T-helper 2 cell (primary cell): Measurements from ENCODE around the gene PIPOX.

ENCODE experiments used
- DNase-seq, 5 experiments: peaks; one replicate each; pipeline versions ENCODE4 v3.0.0 to v3.0.0-alpha.2; 2012 to 2022

The PIPOX gene

GRCh38 chr17:29102046-29102445, 59.1 kb downstream of the PIPOX start:
- DNase-seq = no peak

- no peak for DNase-seq
Observed at GRCh38 chr17:29102741-29103181, 59.8 kb downstream of the PIPOX start.

- DNase-seq = no peak
Observed at GRCh38 chr17:29103341-29103740, 60.4 kb downstream of the PIPOX start.
